Omental fat pad (tissue), 4 donors: Measurements from ENCODE around the gene DERL3. TPM values are rescaled to one million over a fixed set of nuclear protein-coding genes. Genes with fewer than 3 reads are reported as not detected.

Source experiments
- ATAC-seq: fragments of 150-250 bp; one replicate; pipeline ENCODE4 v1.9.1; 2016; ENCODE audit warnings: mild to moderate bottlenecking, moderate library complexity; ENCODE audit not compliant: low FRiP score
- DNase-seq: peaks from one replicate; pipeline ENCODE4 v3.0.0-alpha.2; 2019; ENCODE audit warnings: low spot score
- total RNA-seq, 4 donors: library from RNA; depleted of rRNA; stranded (reverse); fragments of >200 nt; gene quantifications; one replicate each; pipeline ENCODE4 v1.1.0, GENCODE V29; 2016
- TF ChIP-seq, protein P1 (sequence below), 3 donors: fragments of 450-650 bp; IDR thresholded peaks; one replicate each; pipeline ENCODE4 v1.5.1; 2016 to 2017; ENCODE audit warnings: antibody characterized with exemption in 3 of 3, mild to moderate bottlenecking in 3 of 3, moderate library complexity in 2 of 3

Gene DERL3
- total RNA-seq, 4 donors from 2014 or later = 0.47 to 3.1 (median 1.5) TPM

DNA sequence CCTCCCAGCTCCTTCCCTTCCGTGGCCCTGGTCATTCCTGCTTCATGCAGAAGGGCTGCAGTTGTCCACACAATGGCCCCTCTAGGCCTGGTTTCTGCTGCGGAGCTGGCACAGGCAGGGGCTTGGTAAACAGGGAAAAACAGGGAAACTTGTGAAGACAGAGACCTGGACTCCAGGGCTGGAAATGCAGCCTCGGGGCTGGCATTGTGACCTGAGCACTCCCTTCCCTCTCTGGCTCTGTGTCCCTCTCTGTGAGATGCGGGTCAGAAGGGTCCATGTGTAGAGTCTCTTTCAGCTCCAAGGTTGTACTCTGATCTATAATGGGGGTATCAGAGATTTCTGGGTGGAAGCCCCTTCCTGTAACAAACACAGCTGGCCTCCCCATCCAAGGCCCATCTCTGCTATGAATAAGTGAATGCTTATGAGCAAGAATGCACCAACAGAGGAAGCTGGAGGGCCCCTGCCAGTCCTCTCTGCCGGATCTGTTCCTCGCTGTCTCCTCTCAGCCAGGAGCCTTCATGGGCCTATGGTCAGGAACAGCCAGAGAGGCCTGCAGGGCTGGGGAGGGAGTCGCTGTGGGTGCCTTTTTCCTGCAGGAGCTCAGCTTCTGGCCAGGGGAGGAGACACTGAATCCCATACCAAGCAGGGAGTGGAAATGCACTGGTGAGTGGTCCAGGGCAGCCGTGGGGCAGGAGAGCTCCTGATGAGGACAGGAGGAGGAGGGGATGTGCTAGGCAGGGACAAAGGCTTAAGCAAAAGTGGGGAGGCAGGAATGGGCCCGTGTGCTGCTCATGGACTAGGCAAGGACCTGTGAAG is 6.7 kb upstream of the DERL3 start:
- DNase-seq (no peak), ATAC-seq (no peak)
- TF ChIP-seq, protein P1, sequence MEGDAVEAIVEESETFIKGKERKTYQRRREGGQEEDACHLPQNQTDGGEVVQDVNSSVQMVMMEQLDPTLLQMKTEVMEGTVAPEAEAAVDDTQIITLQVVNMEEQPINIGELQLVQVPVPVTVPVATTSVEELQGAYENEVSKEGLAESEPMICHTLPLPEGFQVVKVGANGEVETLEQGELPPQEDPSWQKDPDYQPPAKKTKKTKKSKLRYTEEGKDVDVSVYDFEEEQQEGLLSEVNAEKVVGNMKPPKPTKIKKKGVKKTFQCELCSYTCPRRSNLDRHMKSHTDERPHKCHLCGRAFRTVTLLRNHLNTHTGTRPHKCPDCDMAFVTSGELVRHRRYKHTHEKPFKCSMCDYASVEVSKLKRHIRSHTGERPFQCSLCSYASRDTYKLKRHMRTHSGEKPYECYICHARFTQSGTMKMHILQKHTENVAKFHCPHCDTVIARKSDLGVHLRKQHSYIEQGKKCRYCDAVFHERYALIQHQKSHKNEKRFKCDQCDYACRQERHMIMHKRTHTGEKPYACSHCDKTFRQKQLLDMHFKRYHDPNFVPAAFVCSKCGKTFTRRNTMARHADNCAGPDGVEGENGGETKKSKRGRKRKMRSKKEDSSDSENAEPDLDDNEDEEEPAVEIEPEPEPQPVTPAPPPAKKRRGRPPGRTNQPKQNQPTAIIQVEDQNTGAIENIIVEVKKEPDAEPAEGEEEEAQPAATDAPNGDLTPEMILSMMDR (IDR thresholded peaks at IDR 0.05) = no peak

DNA sequence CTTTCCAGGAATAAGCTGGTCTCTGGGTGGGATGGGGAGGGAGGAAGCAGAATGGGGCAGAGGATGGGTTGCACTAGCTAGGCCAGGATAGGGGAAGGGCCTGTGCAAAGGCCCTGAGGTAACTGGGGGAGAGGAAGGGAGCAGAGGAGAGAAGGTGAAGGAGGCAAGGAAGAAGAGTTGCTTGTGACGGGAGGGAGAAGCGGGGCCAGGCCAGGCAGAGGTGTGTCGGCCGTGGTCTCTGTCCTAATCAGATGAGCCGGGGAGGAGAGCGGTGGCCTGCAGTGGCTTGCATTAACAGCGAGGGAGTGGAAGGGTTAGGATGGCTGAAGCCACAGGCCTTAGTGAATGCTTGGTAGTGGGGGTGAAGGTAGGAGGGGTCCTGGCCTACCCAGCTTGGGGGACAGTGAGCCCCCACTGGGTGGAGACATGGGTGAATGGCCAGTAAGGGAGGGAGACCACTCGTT is 6.0 kb upstream of the DERL3 start:
- ATAC-seq (no peak), DNase-seq (no peak)
- TF ChIP-seq, protein P1 (IDR thresholded peaks at IDR 0.05) = no peak

DNA sequence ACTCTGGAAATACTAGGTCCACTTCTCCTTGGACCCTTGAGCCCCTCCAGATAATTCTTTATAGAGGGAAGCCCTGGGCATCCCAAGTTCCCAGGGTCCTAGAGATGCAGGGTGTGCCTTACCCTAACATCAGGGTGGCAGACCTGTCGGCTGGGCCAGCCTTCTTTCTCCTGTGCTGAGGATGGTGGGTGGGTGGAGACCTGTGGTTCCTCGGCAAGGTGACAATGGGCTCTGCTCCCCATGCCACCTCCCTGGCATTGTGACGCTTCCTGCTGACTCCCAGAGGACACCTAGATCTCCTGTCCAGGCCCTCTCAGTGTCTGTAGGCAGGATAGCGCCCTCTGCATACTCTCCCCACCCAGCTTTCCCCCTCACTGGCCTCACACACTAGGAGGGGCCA is 3.8 kb upstream of the DERL3 start:
- TF ChIP-seq, protein P1 (IDR thresholded peaks at IDR 0.05) = no peak
- no peak for DNase-seq
- no peak for ATAC-seq

DNA sequence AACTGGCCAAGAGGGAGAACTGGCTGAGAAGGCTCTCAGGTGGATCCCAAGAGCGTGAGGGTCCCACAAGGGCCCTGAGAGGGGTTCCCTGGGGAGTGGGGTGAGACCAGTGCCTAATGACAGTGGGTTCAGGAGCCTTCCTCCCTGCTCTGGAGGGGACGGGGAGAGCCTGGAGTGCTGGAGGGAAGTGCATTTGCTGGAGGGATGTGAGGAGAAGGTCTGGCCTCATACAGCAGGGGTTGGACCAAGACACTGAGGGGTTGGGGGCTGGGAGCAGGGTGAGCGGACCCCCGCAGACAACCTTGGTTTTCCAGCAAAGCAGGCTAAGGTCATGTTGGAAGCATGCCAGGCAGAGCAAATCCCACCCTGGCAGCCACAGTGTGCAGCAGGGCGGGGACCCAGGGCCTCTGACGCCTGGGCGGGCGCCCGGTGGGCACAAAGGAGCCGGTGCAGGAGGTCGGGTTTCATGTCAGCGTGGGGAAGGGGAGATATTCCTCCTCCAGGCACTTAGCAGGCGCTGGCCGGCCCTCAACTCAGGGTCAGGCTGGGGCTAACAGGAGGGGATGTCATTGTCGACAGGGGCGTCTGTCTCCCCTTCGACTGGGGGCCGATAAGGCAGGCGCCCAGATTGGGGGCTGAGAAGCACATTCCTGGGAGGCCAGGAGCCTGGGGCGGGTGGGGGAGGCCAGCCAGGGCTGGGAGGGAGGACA is 3.1 kb upstream of the DERL3 start:
- DNase-seq = no peak
- TF ChIP-seq, protein P1 (IDR thresholded peaks at IDR 0.05) = no peak
- ATAC-seq = no peak

DNA sequence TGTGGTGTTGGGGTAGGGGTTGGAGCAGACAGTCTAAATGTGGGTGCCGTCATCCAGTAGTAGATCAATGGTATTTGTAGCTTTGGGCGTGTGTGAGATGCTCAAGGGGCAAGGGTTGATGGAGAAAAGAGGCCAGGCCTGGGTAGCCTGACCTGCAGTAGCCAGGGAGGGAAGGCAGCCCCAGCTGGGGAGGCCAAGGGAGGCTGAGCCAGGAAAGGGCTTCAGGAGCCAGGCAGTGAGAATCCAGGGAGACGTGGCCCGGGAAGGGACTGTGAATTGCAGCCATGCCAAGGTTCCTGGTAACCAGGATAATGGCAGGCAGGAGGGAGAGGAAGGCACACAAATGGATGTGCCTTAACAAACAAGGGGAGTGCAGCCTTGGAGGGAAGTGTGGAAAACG is 2.5 kb upstream of the DERL3 start:
- DNase-seq = no peak
- TF ChIP-seq, protein P1 (IDR thresholded peaks at IDR 0.05) = no peak
- ATAC-seq = no peak

DNA sequence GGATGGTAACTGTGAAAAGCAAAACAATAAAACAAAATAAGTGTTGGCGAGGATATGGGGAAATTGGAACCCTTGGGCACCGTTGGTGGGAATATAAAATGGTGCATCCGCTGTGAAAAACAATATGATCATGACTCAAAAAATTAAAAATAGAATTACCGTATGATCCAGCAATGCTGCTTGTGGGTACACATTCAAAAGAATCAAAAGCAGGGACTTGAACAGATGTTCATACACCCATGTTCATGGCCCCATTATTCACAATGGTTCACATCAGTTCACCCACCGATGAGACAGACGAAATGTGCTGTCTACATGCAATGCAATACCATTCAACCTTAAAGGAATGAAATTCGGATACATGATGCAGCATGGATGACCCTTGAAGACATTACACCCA is 1.2 kb upstream of the DERL3 start:
- no peak for DNase-seq
- TF ChIP-seq, protein P1 (IDR thresholded peaks at IDR 0.05) = no peak
- no peak for ATAC-seq
